Measurements from ENCODE around the gene PRR29.

PRR29 gene

GRCh38 chr17:63984651-63985386, 13.3 kb upstream of the PRR29 start:
- TF ChIP-seq, protein P1, sequence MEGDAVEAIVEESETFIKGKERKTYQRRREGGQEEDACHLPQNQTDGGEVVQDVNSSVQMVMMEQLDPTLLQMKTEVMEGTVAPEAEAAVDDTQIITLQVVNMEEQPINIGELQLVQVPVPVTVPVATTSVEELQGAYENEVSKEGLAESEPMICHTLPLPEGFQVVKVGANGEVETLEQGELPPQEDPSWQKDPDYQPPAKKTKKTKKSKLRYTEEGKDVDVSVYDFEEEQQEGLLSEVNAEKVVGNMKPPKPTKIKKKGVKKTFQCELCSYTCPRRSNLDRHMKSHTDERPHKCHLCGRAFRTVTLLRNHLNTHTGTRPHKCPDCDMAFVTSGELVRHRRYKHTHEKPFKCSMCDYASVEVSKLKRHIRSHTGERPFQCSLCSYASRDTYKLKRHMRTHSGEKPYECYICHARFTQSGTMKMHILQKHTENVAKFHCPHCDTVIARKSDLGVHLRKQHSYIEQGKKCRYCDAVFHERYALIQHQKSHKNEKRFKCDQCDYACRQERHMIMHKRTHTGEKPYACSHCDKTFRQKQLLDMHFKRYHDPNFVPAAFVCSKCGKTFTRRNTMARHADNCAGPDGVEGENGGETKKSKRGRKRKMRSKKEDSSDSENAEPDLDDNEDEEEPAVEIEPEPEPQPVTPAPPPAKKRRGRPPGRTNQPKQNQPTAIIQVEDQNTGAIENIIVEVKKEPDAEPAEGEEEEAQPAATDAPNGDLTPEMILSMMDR (IDR thresholded peaks at IDR 0.05; ENCODE audit: low read depth, low read length, missing control alignments) = no peak
- no peak overlapping the region for H3K4me3 ChIP-seq (ENCODE audit: low read depth, low read length)
- no peak for DNase-seq (ENCODE audit: low read depth)

DNA sequence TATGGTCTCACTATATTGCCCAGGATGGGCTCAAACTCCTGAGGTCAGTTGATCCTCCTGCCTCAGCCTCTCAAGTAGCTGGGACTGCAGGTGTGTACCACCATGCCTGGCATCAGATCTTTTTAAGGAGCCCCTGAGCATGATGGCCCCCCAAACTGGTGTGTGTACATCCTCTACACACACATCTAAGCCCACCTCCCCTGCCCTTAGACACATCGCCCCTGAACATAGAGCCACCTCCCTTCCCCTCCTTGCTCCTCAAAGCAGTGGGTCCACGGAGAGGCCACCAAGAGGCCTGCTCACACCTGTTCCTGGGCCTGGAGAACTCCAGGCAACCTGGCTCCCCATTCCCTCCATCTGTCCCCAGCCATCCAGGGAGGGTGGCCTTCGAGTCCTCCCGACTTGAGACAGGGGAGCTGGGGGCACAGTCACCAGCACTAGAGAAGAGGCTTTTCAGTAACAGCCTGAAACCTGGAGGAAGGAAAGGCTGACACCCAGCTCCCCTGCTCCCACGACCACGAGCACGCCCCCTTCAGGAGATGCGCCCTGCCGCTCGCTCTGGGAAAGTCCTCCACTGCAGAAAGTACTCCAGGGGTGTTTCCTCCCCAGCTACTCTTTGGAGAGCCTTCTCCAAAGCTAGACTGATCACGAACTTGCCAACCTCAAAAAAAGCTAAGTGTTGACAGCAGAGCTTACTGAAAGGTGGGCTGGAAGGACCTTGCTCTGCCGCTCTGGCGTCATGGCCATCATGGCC, 12.6 kb upstream of the PRR29 start:
- H3K4me3 ChIP-seq (ENCODE audit: low read depth, low read length) = no peak overlapping the region
- TF ChIP-seq, protein P1 (IDR thresholded peaks at IDR 0.05; ENCODE audit: low read depth, low read length, missing control alignments) = no peak
- DNase-seq (ENCODE audit: low read depth) = no peak

GRCh38 chr17:63986821-63987220, 11.3 kb upstream of the PRR29 start:
- TF ChIP-seq, protein P1 (IDR thresholded peaks at IDR 0.05; ENCODE audit: low read depth, low read length, missing control alignments) = no peak
- no peak for DNase-seq (ENCODE audit: low read depth)

GRCh38 chr17:63987221-63988126, 10.7 kb upstream of the PRR29 start:
- TF ChIP-seq, protein P1 (IDR thresholded peaks at IDR 0.05; ENCODE audit: low read depth, low read length, missing control alignments) = no peak
- DNase-seq (ENCODE audit: low read depth) = no peak

More at GRCh38 chr17:63986821-63987220, 11.3 kb upstream of the PRR29 start:
- H3K4me3 ChIP-seq (ENCODE audit: low read depth, low read length) = no peak overlapping the region

GRCh38 chr17:63988127-63988478, 10.0 kb upstream of the PRR29 start:
- H3K4me3 ChIP-seq (ENCODE audit: low read depth, low read length) = no peak overlapping the region
- DNase-seq (ENCODE audit: low read depth) = no peak
- TF ChIP-seq, protein P1 (IDR thresholded peaks at IDR 0.05; ENCODE audit: low read depth, low read length, missing control alignments) = no peak

More at GRCh38 chr17:63987221-63988126, 10.7 kb upstream of the PRR29 start:
- no peak overlapping the region for H3K4me3 ChIP-seq (ENCODE audit: low read depth, low read length)

DNA sequence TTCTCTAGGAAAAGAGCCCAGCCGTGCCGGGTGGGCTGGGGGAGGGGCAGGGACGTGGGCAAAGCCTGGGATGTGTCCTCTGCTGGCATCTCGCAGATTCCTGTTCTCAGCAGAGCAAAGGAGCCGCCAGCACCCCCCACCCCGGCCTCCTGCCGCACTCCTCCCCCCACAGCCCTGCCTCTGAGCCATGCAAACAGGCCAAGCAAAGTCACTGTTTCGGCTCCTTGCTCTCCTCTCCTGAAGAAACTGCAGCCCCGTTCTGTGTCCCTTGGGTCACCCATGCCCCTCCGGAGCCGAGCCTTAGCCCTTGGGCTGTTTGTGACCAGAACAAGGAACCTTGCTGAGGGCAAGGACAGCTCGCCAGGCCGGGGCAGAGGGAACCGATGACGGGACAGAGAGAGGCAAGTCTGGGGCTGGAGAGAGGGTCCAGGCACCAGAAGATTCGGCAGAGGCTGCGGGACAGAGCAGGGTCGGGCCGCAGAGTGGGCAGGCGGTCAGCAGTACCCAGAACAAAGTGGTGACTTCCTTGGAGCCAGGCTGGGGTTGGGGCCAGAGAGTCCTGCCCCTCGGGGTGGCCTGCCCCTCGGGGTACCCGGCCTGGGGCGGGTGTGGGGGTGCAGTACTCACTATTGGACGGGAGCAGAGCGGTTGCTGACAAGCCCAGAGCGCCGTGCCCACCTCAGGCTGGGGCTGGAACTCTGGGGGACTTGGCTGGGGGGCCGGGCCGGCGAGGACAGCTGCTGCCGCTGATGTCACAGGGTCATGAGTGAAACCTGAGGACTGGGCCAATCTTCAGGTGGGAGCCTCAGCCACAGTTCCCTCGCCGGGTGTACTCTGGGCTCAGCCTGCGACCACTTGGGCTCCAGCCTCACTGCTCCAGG, 9.2 kb upstream of the PRR29 start:
- H3K4me3 ChIP-seq (ENCODE audit: low read depth, low read length) = no peak overlapping the region
- TF ChIP-seq, protein P1 (IDR thresholded peaks at IDR 0.05; ENCODE audit: low read depth, low read length, missing control alignments) = no peak
- no peak for DNase-seq (ENCODE audit: low read depth)
